HG03442 (cell line): ENCODE measurements around the gene MKLN1.
"Not testable (repeated sequence)": the region's sequence is repeated elsewhere in the genome, so short reads cannot be mapped to it uniquely, and the experiment has no call there.

Experiments used
- ATAC-seq: cut with Tn5 transposase; IDR thresholded peaks from one replicate; pipeline ENCODE4 v1.9.1; 2021; ENCODE audit warnings: mild to moderate bottlenecking, moderate library complexity; ENCODE audit not compliant: unreplicated experiment

MKLN1 gene

GRCh38 chr7:131307627-131308026 is 20.0 kb upstream of the MKLN1 start:
- no peak for ATAC-seq

- ATAC-seq = no peak
Observed at GRCh38 chr7:131312838-131313237, 14.8 kb upstream of the MKLN1 start.

- ATAC-seq = no peak
Observed at GRCh38 chr7:131320603-131321002, 7.1 kb upstream of the MKLN1 start.

GRCh38 chr7:131321656-131322055 is 6.0 kb upstream of the MKLN1 start:
- no peak for ATAC-seq

GRCh38 chr7:131322061-131322460 is 5.6 kb upstream of the MKLN1 start:
- ATAC-seq = no peak

- no peak for ATAC-seq
Observed at GRCh38 chr7:131322861-131323260, 4.8 kb upstream of the MKLN1 start.

- ATAC-seq = no peak
Observed at GRCh38 chr7:131325179-131325840, 2.4 kb upstream of the MKLN1 start.

GRCh38 chr7:131326576-131326975 is 1.1 kb upstream of the MKLN1 start:
- no peak for ATAC-seq

- peak; percentile 11 for ATAC-seq
Observed at GRCh38 chr7:131327049-131327625, 539 bp upstream of the MKLN1 start.

- ATAC-seq = no peak
Observed at GRCh38 chr7:131328377-131329175, 900 bp downstream of the MKLN1 start.

- ATAC-seq = no peak
Observed at GRCh38 chr7:131329176-131329570, 1.5 kb downstream of the MKLN1 start.

- ATAC-seq = no peak
Observed at GRCh38 chr7:131330299-131330698, 2.6 kb downstream of the MKLN1 start.

GRCh38 chr7:131331806-131332205 is 4.1 kb downstream of the MKLN1 start:
- ATAC-seq = no peak

GRCh38 chr7:131332729-131333128 is 5.1 kb downstream of the MKLN1 start:
- not testable (repeated sequence) for ATAC-seq

- no peak for ATAC-seq
Observed at GRCh38 chr7:131335639-131336381, 8.1 kb downstream of the MKLN1 start.

- ATAC-seq = no peak
Observed at GRCh38 chr7:131336956-131337355, 9.3 kb downstream of the MKLN1 start.

- ATAC-seq = no peak
Observed at GRCh38 chr7:131338173-131338572, 10.5 kb downstream of the MKLN1 start.

GRCh38 chr7:131338691-131339390 is 11.2 kb downstream of the MKLN1 start:
- no peak for ATAC-seq

GRCh38 chr7:131341690-131342089 is 14.0 kb downstream of the MKLN1 start:
- ATAC-seq = no peak

- ATAC-seq = no peak
Observed at GRCh38 chr7:131342864-131343442, 15.3 kb downstream of the MKLN1 start.
